D721Med (cell line): Measurements from ENCODE around the gene KMT2C.

Source experiments
- DNase-seq: peaks from one replicate; pipeline ENCODE4 v3.0.0; 2011; ENCODE audit warnings: low spot score; ENCODE audit not compliant: insufficient read length
- FAIRE-seq: peaks from 2 replicates; lab custom pipeline; 2011; peaks lifted over from hg19 to GRCh38; lab: Jason Lieb, UNC
- CTCF ChIP-seq: IDR thresholded peaks from 2 replicates; pipeline ENCODE4 v1.5.1; 2012; ENCODE audit warnings: mild to moderate bottlenecking, control low read depth; ENCODE audit not compliant: insufficient read depth; ENCODE audit errors: missing control alignments

KMT2C gene

GRCh38 chr7:152193880-152194279 lies 241.9 kb downstream of the KMT2C start:
- TF ChIP-seq CTCF, result no peak
- FAIRE-seq (no peak), DNase-seq (no peak)

- FAIRE-seq (peak; percentile 70), DNase-seq (no peak)
- TF ChIP-seq CTCF, result no peak
These were observed 246.7 kb downstream of the KMT2C start for GRCh38 chr7:152189061-152189460.

GRCh38 chr7:152185558-152185957 lies 250.2 kb downstream of the KMT2C start:
- peak; percentile 44 for FAIRE-seq

GRCh38 chr7:152180587-152180986 lies 255.2 kb downstream of the KMT2C start:
- TF ChIP-seq CTCF, result no peak
- DNase-seq, result no peak
- no peak for FAIRE-seq

More at GRCh38 chr7:152185558-152185957, 250.2 kb downstream of the KMT2C start:
- no peak for DNase-seq
- no peak for TF ChIP-seq CTCF

- no peak for TF ChIP-seq CTCF
- FAIRE-seq (no peak), DNase-seq (no peak)
These were observed 255.8 kb downstream of the KMT2C start for GRCh38 chr7:152180048-152180447.

- DNase-seq (no peak), FAIRE-seq (no peak)
- no peak for TF ChIP-seq CTCF
These were observed 257.3 kb downstream of the KMT2C start for GRCh38 chr7:152178405-152179058.

- FAIRE-seq (no peak), DNase-seq (no peak)
- no peak for TF ChIP-seq CTCF
These were observed 258.0 kb downstream of the KMT2C start for GRCh38 chr7:152177681-152178404.
